GM21717 (cell line): Measurements from ENCODE around the gene PLSCR5.

Experiments
- ATAC-seq: cut with Tn5 transposase; IDR thresholded peaks from one replicate; pipeline ENCODE4 v1.9.1; 2021; ENCODE audit warnings: mild to moderate bottlenecking, moderate library complexity; ENCODE audit not compliant: unreplicated experiment

PLSCR5 gene

GRCh38 chr3:146605106-146605505 is at the start of gene PLSCR5:
Gene PLSCR5, minus strand, starts transcription at chr3:146605346. Its CDS starts 134 bp downstream, at chr3:146605212.
- no peak for ATAC-seq

GRCh38 chr3:146653978-146654377 is 48.8 kb upstream of the PLSCR5 start:
- ATAC-seq, result no peak

GRCh38 chr3:146650691-146651442 is 45.7 kb upstream of the PLSCR5 start:
- ATAC-seq, result no peak

GRCh38 chr3:146646261-146646660 is 41.1 kb upstream of the PLSCR5 start:
- no peak for ATAC-seq

GRCh38 chr3:146640955-146641867 is 36.1 kb upstream of the PLSCR5 start:
- ATAC-seq, result peak; percentile 85

- no peak for ATAC-seq
These were observed 35.2 kb upstream of the PLSCR5 start for GRCh38 chr3:146640361-146640760.

- ATAC-seq, result no peak
These were observed 33.6 kb upstream of the PLSCR5 start for GRCh38 chr3:146638718-146639117.

GRCh38 chr3:146637871-146638270 is 32.7 kb upstream of the PLSCR5 start:
- no peak for ATAC-seq

GRCh38 chr3:146636881-146637280 is 31.7 kb upstream of the PLSCR5 start:
- no peak for ATAC-seq

- no peak for ATAC-seq
These were observed 29.2 kb upstream of the PLSCR5 start for GRCh38 chr3:146634346-146634745.

- no peak for ATAC-seq
These were observed 23.5 kb upstream of the PLSCR5 start for GRCh38 chr3:146628671-146629070.

GRCh38 chr3:146626403-146627122 is 21.4 kb upstream of the PLSCR5 start:
- ATAC-seq, result no peak

GRCh38 chr3:146625186-146625775 is 20.1 kb upstream of the PLSCR5 start:
- ATAC-seq, result peak; percentile 59

- ATAC-seq, result no peak
These were observed 16.6 kb upstream of the PLSCR5 start for GRCh38 chr3:146621723-146622122.

- ATAC-seq, result no peak
These were observed 6.9 kb upstream of the PLSCR5 start for GRCh38 chr3:146612015-146612414.

- no peak for ATAC-seq
These were observed 6.0 kb upstream of the PLSCR5 start for GRCh38 chr3:146611096-146611495.

- no peak for ATAC-seq
These were observed 6.6 kb downstream of the PLSCR5 start for GRCh38 chr3:146598535-146598934.

GRCh38 chr3:146594843-146595482 is 10.2 kb downstream of the PLSCR5 start:
- ATAC-seq, result no peak

GRCh38 chr3:146593776-146594175 is 11.4 kb downstream of the PLSCR5 start:
- ATAC-seq, result no peak

GRCh38 chr3:146590521-146590920 is 14.6 kb downstream of the PLSCR5 start:
- no peak for ATAC-seq
